Stimulated activated CD4-positive, alpha-beta T cell treated with anti-CD3 and anti-CD28 coated beads, TNF-alpha, amount 100 ng/mL, for 4 hours (primary cell): ENCODE measurements around the gene MYBPC2.
"Not testable (repeated sequence)": the region's sequence is repeated elsewhere in the genome, so short reads cannot be mapped to it uniquely, and the experiment has no call there.

ENCODE experiments used
- DNase-seq, 3 experiments: peaks; one replicate each; pipeline ENCODE4 v3.0.0-alpha.2; 2020; ENCODE audit warnings: low read depth in 3 of 3

Gene MYBPC2

GRCh38 chr19:50427997-50428425, 4.7 kb upstream of the MYBPC2 start:
- no peak for DNase-seq

- DNase-seq: no peak
Observed at GRCh38 chr19:50428772-50429463, 3.8 kb upstream of the MYBPC2 start.

- DNase-seq: no peak
Observed at GRCh38 chr19:50430888-50431342, 1.8 kb upstream of the MYBPC2 start.

GRCh38 chr19:50431343-50432220, 1.1 kb upstream of the MYBPC2 start:
- DNase-seq: peak; percentile 79 to 82 (median 79)

- DNase-seq: no peak
Observed at GRCh38 chr19:50433201-50434180, 799 bp downstream of the MYBPC2 start.

GRCh38 chr19:50434525-50434924, 1.8 kb downstream of the MYBPC2 start:
- DNase-seq: no peak

- no peak for DNase-seq
Observed at GRCh38 chr19:50435221-50435620, 2.5 kb downstream of the MYBPC2 start.

- DNase-seq: no peak
Observed at GRCh38 chr19:50435627-50436026, 2.9 kb downstream of the MYBPC2 start.

GRCh38 chr19:50437862-50438449, 5.3 kb downstream of the MYBPC2 start:
- DNase-seq: no peak

- not testable (repeated sequence) for DNase-seq
Observed at GRCh38 chr19:50439130-50439529, 6.4 kb downstream of the MYBPC2 start.

GRCh38 chr19:50444059-50444458, 11.4 kb downstream of the MYBPC2 start:
- DNase-seq: no peak

GRCh38 chr19:50447053-50447452, 14.4 kb downstream of the MYBPC2 start:
- no peak for DNase-seq

- DNase-seq: no peak
Observed at GRCh38 chr19:50447750-50448149, 15.1 kb downstream of the MYBPC2 start.

- DNase-seq: no peak
Observed at GRCh38 chr19:50449236-50449899, 16.7 kb downstream of the MYBPC2 start.

GRCh38 chr19:50450369-50451222, 17.9 kb downstream of the MYBPC2 start:
- DNase-seq: no peak

- DNase-seq: no peak
Observed at GRCh38 chr19:50451223-50451534, 18.5 kb downstream of the MYBPC2 start.

GRCh38 chr19:50453243-50453642, 20.6 kb downstream of the MYBPC2 start:
- no peak for DNase-seq

- DNase-seq: no peak
Observed at GRCh38 chr19:50455992-50456391, 23.3 kb downstream of the MYBPC2 start.

GRCh38 chr19:50457300-50457699, 24.6 kb downstream of the MYBPC2 start:
- no peak for DNase-seq
